GDM1 (cell line): ENCODE measurements around the gene LSAMP.

Experiments used
- DNase-seq: peaks from one replicate; lab custom pipeline; 2025; lab: John Stamatoyannopoulos, UW

LSAMP gene

GRCh38 chr3:115836944-115837343, 608.3 kb downstream of the LSAMP start:
- DNase-seq = no peak

GRCh38 chr3:115835946-115836345, 609.3 kb downstream of the LSAMP start:
- DNase-seq = no peak

DNA sequence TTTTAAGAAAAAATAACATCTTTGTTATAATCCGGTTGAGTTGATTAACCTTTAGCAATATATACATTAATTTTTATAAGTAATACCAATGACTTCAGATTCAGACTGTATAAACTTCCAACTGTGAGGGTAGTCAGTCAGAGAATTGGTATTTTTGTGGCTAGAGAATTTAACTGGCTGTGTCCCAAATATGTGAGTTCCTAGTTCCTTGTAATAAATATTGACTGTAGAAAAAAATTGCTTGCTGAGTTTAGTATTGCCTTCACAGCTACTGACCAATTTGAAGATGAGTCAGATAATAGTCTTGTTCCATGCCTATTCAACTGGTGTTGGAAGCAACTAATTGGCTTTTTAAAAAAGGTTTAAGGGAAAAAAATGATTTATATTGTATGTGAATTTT, 611.2 kb downstream of the LSAMP start:
- DNase-seq = no peak

DNA sequence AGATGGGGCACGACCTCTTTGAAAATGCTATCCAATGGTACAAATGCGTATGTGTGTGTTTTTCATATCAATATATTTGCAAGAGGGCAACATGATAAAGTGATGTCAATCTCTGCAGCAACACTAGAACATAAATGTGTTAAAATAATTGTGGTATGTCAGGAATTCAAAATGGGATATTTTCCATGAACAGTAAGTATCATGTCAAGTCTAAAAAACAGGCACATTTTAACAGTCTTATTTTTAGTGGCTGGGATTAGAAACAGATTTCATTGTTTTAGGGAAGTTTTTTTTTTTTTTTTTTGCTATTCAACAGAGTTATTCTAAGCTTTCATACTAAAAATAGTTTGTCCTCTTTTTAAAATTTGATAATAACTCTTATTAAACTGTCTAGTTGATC, 612.2 kb downstream of the LSAMP start:
- DNase-seq = no peak

GRCh38 chr3:115832265-115832664, 613.0 kb downstream of the LSAMP start:
- no peak for DNase-seq

- no peak for DNase-seq
Observed at GRCh38 chr3:115831864-115832263, 613.4 kb downstream of the LSAMP start.

DNA sequence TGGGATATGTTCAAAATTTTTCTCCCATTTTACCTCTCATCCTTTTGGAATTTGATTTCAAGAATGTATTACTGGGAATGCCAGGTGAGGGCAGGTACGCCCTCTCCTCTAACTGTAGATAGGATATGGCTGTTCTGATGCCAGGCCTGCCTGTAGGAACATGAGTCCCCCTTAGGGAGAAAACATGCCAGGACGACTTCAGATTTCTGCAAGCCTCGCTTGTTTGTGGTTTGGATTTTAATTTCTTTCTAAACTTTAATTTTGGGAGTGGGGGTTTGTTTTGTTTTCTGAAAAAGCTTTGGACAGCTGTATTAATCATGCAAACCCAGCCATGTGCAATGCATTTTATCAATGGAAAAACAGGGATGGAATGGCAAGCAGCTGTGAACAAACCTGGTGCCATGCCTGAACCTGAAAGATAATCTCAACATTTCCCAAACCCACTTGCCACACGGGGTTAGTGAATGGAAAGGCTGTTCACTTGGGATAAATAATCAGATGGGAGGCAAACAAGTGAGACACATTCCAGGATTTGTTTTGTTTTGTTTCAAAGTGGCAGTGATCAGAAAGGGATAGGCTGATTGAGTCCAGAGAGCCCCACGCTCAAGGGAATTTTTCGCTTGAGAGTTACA, 614.4 kb downstream of the LSAMP start:
- no peak for DNase-seq

DNA sequence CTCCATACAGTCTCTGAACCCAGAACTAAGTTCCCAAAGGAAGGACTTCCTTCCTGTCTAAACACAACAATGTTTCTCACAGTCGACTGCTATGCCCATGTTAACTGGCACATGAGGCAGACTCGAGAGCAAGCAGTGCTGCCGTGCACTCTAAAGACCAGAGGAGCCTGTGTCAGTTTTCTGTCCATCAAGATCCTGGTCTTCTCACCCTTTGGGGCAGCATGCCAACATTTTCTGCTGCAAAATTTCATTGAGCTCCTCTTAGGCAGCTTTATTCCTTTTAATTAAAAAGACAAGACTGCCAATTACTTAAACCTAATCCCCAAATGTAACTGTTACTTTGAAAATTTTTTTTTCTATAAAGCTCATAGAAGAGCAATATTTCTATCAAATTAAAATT, 616.9 kb downstream of the LSAMP start:
- DNase-seq = no peak

DNA sequence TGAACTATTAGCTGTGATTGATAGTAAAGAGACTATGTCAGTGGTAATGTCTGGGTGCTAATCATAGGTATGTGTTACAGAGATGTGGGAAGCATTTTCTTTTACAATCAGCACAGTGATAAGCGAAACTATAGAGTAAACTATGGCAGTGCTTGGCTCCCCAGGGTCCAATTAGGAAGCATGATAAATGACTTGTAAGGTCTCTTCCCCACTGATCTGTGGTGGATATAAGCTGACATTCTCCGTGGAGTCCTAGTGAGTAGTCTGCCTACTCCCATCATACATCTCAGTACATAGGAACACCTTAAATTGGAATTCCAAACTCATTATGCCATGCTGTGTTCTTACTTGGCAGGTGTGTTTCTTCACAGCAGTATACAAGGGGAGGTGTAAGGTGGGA, 617.8 kb downstream of the LSAMP start:
- no peak for DNase-seq

GRCh38 chr3:115825046-115825445, 620.2 kb downstream of the LSAMP start:
- DNase-seq = no peak

- no peak for DNase-seq
Observed at GRCh38 chr3:115823083-115823482, 622.2 kb downstream of the LSAMP start.

DNA sequence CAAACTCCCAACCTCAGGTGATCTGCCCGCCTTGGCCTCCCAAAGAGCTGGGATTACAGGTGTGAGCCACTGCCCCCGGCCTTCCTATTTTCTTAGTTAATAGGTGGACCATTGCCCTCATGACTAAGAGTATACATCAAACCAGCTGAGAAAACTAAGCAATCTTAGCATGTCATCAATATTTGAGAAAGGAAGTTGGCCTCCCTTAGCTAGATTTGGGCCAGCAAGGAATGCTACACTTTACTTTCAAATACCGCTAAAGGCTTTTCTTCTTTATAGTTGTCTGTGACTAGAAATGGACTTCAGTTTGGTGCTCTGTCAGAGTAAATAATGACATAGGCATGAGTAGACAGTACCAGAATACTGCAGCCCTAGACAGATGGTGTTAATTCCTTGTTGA, 622.7 kb downstream of the LSAMP start:
- DNase-seq = no peak

- peak; percentile 39 for DNase-seq
Observed at GRCh38 chr3:115819785-115820384, 625.4 kb downstream of the LSAMP start.

- DNase-seq = peak; percentile 15
Observed at GRCh38 chr3:115814778-115815380, 630.4 kb downstream of the LSAMP start.

DNA sequence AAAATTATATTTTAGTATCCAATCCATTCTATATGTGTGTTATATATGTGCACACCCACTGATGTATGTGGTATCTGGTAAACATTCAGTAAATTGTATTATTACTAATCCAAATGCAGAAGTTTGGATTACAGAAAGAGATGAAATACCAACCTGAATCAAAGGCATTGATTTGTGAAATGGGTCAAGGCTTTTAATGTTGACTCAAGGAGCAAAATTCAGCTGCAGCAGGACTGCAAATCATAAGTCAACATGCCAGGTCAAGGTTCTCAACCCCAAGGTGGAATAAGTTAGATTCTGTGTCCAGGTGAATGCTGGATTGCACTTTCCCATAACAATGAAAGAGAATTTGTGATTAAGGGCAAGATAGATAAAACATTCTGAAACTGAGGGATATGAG, 631.3 kb downstream of the LSAMP start:
- DNase-seq = no peak

DNA sequence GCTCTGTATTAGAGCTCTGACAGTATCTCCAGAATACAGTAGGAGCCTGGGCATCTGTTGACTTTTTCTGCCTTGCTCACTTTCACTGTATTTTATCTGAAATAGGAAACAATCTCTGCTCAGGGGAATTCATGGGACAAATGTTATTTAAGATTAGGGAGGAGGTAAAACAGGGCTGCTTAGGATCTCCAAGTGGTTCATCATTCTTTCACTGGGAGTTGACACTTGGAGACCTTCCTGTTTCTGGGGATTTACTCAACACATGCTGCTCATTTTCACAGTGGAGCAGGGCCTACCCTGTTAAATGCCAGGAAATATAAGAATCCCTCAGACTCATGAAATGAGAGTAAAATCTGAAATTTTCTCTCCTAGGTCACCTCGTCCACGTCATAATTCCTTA, 636.5 kb downstream of the LSAMP start:
- no peak for DNase-seq

- no peak for DNase-seq
Observed at GRCh38 chr3:115808244-115808643, 637.0 kb downstream of the LSAMP start.

GRCh38 chr3:115806501-115806900, 638.8 kb downstream of the LSAMP start:
- DNase-seq = no peak

- no peak for DNase-seq
Observed at GRCh38 chr3:115805520-115805919, 639.8 kb downstream of the LSAMP start.

GRCh38 chr3:115804713-115805119, 640.6 kb downstream of the LSAMP start:
- DNase-seq = no peak

DNA sequence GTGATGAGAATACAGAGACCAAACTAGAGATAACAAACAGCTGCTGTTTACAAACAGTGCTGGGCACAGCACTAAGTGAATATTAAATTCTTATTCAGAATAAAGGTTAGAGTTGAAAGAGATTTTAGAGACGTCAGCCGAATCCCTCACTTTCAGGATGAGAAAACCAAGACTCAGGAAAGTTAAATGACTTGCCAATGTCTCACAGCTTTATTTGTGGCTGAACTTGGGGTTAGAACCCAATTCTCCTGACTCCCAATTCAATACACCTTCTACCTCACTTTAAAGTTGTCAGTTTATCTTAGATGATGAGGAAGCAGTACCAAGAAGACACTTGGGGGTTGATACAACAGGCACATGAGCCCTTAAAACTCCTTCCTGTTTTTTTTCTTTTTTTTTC, 641.1 kb downstream of the LSAMP start:
- no peak for DNase-seq

DNA sequence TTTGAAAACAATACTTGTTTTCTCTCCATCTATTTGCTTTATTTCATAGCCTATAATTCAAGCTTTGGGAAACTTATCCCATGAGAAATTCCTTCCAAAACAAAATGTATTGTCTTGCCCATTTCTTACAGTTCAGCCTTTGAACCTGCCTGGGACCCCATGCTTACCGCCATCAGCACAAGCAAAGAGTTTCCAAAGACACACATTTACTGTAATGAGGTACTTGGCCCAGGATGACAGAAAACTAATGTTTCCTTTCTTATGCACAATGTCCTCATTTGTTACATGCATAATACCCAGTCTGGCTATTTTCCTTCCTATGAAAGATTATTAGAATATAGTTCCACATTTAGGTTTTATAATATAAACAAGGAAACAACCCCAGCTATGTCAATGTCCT, 641.6 kb downstream of the LSAMP start:
- no peak for DNase-seq

DNA sequence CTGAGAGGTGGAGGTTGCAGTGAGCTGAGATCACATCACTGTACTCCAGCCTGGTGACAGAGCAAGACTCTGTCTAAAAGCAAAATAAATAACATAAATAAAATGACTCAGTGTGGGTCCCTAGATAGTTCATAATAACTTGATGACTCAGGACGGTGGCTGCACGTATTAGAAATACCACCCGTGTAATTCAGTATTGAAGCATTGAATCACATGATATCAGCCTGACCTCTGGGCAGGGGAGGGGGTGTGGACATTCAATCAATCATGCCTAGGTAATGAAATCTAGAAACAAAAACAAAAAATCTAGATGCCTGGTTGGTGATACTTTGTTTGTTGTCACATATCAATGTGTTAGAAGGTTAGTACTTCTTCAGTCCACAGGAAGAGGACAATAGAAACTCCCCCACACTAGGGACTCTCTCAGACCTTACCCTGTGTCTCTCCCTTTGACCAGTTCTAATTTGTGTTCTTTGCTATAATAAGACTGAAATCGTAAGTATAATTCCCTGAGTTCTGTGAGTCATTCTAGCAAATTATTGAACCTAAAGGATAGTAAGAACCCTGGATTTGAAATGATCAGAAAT, 644.7 kb downstream of the LSAMP start:
- DNase-seq = no peak
